NCI-H526 (cell line): ENCODE results near the gene NEK10.
A peak's percentile ranks its signal among the peaks of the same experiment; 100 is the strongest.
"Not testable (repeated sequence)": the region's sequence is repeated elsewhere in the genome, so short reads cannot be mapped to it uniquely, and the experiment has no call there.

Experiments
- DNase-seq, 2 experiments: peaks; one replicate each; lab custom pipeline; 2025; lab: John Stamatoyannopoulos, UW

The NEK10 gene

GRCh38 chr3:27317096-27317495 lies 52.1 kb downstream of the NEK10 start:
- DNase-seq: no peak

GRCh38 chr3:27315003-27315402 lies 54.2 kb downstream of the NEK10 start:
- no peak for DNase-seq

- DNase-seq: peak; percentile 74 to 81
Observed at GRCh38 chr3:27312044-27312668, 57.0 kb downstream of the NEK10 start.

DNA sequence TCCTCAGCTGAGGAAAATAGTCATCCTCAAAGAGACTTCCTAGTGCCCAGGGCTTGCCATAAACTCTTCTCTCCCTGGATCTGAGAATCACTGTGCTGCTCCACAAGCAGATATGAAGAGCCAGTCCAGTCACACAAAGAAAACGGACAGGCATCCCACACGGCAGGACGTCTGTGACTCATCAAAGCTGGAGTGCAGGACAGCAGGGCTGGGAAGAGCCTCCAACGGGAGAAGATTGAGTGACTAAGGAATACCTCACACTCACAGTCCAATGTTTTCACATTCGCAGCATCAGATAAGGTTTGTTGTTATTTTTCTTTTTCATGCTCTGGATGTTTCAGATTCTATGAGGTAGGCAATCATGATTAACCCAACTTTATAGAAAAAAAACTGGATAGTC lies 57.8 kb downstream of the NEK10 start:
- DNase-seq: no peak

GRCh38 chr3:27310688-27311087 lies 58.5 kb downstream of the NEK10 start:
- DNase-seq: no peak

GRCh38 chr3:27307566-27307965 lies 61.6 kb downstream of the NEK10 start:
- no peak for DNase-seq

DNA sequence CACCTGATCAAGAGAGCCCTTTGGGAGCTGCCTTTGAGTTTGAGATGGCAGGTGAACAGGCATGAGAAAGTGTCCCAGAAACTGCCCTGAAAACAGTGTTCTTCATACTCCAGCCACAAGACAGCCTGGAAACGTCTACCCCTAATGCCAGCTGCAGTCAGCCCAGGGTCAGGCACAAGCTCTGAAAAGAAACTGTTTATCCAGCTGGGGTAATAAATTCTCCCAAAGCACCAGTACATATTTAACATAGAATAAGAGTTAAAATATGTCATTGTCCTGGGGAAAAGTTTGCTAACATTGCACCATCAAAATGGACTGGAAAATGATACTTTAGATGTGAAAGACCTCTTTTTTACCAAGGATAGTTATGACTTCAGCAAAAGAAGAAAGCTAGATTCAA lies 66.3 kb downstream of the NEK10 start:
- DNase-seq: no peak

GRCh38 chr3:27298981-27299380 lies 70.2 kb downstream of the NEK10 start:
- DNase-seq: not testable (repeated sequence)

GRCh38 chr3:27293939-27294338 lies 75.2 kb downstream of the NEK10 start:
- DNase-seq: no peak

GRCh38 chr3:27290760-27291159 lies 78.4 kb downstream of the NEK10 start:
- no peak for DNase-seq

GRCh38 chr3:27289769-27290413 lies 79.3 kb downstream of the NEK10 start:
- DNase-seq: peak; percentile 72 to 77

GRCh38 chr3:27287052-27287451 lies 82.1 kb downstream of the NEK10 start:
- no peak for DNase-seq

DNA sequence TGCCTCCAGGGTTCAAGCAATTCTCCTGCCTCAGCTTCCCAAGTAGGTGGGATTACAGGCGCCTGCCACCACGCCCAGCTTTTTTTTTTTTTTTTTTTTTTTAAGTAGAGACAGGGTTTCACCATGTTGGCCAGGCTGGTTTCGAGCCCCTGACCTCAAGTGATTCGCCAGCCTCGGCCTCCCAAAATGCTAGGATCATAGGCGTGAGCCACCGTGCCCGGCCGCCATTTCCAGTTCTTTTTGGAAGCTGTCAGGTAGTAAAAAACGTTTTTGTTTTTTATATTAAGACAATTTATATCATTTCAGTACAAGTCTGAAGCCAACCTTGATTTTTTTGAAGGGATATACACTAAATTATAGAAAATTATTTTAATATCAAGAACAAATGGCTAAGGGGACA lies 82.7 kb downstream of the NEK10 start:
- DNase-seq: not testable (repeated sequence)

DNA sequence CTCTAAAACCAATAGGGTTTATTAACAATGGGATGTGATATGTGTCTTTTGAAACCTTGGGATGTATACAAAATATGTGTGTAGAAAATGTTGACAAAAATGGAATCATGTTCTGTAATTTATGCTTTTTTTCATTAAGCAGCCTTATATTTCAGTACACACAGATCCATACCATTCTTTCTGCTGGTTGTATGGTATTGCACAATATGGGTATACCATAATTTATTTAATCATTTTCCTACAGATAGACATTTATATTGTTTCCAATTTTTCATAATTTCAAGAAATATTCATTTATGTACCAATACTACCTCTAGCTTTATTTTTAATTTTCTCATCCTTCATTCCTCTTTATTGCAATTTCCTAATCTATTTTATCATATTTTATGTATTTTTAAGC lies 83.5 kb downstream of the NEK10 start:
- no peak for DNase-seq

- no peak for DNase-seq
Observed at GRCh38 chr3:27281671-27282150, 87.5 kb downstream of the NEK10 start.

DNA sequence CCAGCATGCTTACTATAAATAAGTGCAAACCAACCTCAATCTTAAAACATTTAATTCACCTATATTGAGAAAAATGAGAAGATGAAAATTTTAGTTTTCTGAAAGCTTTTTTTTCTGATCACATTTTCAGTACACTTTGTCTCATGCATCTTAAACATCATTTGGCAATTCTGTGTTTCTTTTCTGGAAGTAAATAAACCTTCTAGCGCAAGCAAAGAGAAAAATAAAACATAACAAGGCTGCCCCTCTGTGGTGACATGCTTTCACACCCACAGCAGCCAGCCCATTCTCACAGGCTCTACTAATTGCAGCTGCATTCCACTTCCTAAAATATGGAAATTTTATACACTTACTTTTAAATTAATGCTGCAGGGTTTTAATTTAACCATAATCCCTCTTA lies 90.1 kb downstream of the NEK10 start:
- DNase-seq: peak in 1 of 2 experiments; percentile 23

DNA sequence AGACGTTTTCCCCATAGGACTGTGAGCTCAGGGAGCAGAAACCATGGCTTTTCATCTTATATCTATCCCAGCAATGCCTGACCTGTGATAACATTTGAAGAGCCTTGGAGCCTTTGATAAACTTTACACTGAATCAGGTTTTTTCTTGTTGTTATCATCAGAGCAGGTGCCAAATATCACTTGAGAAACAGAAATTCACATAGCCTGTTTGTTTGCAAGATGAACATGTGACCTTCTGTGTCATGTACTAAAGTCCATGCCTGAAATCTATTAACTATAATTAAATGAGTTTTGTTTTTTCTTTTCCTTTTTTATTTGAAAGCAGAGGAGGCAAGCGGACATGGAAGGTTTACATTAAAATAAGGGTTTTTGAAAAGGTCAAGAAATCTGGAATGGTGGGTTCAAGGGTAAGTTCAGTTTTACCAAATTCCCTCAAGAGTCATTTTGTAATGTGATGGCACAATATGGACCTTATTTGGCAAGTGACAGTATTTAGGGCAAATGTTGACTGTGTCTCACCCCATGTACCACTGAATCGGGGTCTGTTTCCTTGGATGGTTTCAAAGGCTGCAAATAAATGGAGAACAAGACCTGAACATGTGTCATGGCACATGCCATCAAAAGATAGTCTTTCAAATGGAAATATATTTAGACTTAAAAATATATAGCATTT lies 90.7 kb downstream of the NEK10 start:
- no peak for DNase-seq

DNA sequence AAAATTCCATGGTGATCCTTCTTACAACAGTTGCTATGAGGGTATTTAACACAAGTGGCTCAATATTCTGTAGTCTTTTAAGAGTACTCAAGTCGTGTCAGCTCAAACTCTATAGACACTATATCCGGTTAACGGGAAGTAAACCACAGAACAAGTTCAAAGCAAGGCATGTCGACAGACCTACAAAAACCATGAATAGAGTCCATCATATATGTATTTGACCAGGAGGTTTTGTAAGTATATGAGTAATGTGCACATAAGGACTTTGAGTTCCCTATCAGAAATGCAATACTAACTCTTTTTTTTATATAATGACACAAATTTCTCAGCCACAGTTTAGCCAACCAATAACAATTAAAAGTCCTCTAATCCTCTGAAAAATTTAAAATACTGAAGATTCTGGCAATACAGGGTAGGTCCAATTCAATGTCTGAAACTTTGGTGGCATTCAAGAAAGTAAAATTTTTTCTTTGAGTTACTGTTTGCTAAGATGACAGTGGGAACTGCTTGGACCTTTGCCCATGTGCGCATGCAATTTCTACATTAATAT lies 93.7 kb downstream of the NEK10 start:
- no peak for DNase-seq

- DNase-seq: no peak
Observed at GRCh38 chr3:27271890-27272289, 97.3 kb downstream of the NEK10 start.

DNA sequence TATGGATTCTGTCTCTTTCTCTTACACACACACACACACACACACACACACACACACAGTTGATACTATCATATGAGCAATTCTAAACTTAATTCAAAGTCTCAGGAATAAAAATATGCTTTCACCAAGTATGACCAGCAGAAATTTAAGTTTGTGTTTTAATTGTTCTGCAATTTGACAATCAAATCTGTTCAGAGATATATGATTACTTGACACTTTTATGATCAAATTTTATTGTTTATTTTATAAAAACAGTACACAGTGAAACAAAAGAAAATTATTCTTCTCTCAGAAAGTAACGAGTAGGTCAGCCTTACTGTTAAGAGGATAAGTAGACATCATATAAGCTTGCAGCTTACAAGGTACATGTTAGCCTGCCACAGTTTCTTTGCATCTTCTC lies 114.3 kb downstream of the NEK10 start:
- no peak for DNase-seq

DNA sequence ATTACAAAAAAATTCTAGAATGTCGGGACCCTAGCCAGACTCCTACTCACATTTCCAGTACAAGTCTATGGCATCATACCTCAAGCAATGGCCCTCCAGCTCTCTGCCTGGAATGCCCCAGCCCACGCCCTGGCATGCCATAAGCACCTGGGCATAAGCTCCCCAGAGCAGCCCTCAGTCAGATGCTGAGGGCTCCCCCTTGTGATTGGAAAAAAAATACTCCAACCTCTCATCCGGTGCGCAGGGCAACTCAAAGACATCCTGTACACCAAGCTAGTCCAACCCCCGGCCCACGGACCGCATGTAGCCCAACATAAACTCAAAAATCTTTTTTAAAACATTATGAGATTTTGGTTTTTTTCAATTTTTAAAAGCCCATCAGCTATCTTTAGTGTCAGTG lies 115.4 kb downstream of the NEK10 start:
- DNase-seq: peak; percentile 11 to 70

DNA sequence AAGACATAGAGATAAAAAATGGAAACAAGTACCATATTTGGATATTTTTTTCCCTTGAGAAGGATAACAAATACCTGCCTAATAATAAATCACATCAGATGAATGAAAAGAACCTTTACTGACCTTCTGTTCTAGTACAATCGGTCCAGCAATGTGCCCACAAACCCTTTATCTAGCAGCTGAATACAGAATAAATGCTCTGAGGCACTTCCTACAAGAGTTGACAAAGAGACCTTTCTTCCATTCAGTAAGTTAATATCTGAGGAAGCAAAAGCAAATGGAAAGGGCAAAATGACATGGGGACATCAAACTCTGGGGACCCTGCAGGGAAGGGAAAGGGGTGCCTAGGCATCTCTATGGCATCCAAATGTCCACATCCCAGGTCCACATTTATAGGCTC lies 115.8 kb downstream of the NEK10 start:
- no peak for DNase-seq

DNA sequence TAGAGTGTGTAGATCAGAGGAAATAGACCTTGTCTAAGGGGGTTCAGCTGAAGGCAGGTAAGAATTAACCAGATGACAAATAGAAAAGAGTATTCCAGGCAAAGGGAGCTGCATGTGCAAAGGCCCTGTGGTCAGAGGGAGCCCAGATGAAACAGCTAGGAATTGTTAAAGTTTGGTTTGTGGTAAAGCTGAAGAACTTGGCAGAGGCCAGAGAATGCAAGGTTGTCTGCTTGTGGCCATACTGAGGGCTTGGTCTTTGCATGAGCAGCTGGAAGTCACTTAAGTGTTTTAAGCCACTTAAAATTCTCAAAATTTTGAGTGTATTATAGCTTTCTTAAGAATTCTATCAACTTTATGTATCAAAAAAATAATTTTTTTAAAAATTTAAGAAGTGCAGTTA lies 116.5 kb downstream of the NEK10 start:
- no peak for DNase-seq
